Measurements from ENCODE around the gene FIBP.

FIBP gene

DNA sequence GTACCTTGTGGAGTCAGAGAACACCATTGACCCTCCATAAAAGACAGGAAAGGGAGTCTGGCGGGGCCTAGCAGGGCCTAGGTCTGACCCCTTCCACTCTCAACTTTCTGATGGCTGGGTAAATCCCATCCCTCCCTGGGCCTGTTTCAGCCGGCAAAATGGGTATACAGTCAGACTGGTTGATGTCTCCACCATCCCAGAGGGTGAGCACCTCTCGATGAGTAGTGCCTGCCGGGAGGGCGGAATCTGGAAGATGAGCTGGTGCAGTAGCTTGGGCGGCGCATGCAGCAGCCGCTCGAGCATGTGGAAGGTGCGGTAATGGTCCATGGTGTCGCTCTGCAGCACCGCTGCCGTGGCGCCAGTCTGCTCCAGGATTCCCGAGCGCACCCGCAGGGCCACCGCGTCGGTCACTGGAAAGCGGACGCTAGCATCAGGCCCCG, 528 bp downstream of the FIBP start:
- DNase-seq = no peak

DNA sequence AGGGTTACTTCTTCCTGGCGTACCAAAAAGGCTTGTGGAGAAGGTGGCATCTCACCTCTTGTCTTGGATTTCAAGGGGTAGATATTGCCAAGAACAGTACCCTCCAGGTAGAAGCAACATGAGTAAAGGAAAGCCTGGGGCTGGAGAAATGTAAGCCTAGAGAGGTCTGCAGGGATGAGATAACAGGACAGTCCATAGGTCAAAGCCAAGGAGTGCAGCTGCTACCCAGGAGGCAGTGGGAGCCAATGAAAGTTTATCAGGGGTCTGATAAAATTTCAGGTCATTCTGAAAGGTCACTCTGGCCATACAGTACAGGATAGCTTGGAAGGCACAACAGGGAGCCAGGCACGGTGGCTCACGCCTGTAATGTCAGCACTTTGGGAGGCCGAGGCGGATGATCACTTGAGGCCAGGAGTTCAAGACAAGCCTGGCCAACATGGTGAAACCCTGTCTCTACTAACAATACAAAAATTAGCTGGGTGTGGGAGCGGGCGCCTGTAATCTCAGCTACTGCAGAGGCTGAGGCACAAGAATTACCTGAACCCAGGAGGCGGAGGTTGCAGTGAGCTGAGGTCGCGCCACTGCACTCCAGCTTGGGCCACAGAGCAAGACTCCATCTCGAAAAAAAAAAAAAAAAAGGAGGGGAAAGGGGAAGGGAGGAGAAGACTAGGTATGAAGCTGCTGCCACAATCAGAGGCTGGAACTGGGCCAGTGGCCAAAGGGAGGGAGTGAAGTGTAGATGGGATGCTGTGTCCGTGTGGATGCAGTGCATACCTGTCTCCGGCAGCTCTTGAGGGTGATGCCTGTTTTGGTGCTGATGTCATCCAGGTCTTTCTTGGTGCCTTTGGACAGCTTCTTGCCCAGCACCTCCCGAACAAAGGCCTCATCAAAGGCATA, 1.2 kb downstream of the FIBP start:
- DNase-seq = no peak

DNA sequence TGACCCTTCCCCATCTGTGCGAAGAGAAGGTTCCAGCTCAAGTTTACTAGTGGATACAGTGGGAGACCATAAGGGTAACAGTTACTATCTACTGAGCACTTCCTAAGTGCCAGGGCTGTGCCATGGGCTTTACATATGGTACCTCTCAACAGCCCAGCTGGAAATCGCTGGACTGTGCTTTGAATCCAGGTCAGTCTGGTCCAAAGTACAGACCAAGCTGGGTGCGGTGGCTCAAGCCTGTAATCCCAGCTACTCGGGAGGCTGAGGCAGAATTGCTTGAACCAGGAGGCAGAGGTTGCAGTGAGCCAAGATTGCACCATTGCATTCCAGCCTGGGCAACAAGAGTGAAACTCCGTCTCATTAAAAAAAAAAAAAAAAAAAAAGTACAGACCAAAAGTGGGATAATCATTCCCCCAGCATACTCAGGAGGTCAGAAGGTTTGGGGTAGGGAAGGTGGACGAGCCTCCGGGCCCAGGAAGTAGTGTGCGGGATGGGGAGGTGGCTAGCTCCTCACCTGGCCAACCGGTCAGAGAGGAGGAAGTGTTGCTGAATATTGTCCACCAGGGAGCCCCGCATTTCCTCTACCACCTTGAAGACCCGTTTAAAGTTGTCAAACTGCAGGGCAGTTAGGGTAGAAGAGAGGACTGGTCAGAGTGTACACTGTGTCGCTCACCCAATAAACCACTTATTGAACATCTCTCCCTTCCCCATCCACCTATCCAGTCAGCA, 2.3 kb downstream of the FIBP start:
- no peak for DNase-seq

DNA sequence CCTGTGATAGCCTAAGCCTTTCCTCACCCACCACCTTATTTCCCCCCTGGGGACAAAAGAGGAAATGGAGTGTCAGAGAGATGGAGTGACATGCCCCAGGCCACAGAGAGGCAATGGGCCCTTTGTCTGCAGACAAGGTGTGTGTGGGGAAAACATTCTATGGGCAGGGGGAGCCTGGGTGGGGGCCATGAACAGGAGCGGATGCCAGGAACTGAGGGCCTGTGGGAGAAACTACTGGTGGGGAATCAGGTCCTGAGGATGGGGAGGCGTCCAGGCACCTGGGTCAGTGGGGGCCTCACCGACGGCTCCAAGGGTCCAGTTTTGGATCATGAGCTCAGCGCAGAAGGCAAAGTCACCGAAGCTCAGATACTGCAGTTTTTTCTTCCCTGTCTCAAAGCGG, 3.0 kb downstream of the FIBP start:
- DNase-seq = no peak

DNA sequence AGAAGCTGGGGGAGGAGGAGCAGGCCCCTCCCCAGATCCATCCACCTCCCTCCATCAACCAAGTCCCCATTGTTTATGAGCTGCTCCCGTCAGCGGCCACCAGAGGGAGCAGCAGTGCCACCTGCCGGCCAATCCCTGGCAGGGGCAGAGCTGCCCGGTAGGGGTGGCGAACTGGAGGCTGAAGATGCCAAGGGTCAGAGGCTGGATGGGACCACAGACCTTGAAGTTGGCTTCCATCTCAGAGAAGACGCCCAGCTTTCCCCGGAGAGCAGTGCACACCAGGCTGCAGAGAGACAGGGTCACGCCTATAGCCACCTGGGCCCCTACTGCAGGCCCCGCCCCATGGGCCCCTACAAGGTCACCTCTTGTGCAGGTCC, 3.6 kb downstream of the FIBP start:
- peak; percentile 9 to 23 for DNase-seq

DNA sequence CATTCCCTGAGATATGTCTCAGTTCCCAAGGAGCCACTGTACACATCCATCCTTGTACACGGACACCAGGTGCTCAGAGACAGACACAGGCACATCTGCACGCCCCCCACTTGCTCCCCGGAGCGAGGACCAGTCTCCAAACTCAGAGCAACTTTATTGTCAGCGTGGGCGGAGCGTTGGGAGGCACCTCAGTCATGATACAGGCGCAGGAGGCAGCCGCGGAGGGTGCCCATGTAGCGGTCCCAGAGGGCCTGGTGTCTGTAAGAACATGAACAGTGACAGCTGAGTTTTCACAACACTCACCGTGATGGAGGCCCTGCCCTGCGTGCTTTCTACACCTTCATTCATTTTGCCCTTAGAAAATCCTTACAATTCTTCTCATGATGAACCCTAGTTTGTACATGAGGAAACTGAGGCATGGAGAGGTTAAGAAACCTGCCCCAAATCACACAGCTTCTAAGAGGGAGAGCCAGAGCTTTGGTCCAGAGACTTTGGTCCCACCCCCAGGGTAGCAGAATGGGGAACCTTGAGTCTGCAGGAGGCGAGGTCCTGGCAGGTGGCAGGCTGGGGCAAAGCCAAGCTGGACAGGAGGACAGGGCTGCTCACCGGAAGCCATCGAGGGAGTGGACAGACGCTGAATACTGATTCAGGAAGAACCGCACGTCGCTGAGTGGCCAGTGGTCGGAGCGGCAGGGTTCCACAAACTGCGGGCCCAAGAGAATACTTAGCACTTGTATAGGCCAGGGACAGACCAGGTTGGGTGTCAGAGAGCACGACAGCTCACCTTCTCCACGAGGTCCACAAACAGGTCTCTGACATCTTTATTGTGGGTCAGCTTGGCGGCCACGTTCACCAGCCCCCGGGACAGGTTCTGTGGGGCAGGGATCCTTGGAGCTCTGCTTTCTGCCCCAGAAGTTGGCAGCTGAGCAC, 4.2 kb downstream of the FIBP start:
- no peak for DNase-seq

DNA sequence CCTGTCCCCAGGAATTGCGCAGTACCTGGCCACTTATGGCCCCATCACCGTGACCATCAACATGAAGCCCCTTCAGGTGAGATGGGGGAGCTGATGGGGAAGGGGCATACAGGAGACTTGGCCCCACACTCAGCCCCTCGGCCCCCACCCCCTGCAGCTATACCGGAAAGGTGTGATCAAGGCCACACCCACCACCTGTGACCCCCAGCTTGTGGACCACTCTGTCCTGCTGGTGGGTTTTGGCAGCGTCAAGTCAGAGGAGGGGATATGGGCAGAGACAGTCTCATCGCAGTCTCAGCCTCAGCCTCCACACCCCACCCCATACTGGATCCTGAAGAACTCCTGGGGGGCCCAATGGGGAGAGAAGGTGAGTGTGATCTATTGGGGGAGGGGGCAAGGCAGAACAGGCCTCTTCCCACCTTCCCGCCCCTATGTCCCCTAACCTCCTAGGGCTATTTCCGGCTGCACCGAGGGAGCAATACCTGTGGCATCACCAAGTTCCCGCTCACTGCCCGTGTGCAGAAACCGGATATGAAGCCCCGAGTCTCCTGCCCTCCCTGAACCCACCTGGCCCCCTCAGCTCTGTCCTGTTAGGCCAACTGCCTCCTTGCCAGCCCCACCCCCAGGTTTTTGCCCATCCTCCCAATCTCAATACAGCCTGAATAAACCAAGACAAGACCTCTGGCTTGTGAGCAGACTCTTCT, 5.1 kb downstream of the FIBP start:
- no peak for DNase-seq

DNA sequence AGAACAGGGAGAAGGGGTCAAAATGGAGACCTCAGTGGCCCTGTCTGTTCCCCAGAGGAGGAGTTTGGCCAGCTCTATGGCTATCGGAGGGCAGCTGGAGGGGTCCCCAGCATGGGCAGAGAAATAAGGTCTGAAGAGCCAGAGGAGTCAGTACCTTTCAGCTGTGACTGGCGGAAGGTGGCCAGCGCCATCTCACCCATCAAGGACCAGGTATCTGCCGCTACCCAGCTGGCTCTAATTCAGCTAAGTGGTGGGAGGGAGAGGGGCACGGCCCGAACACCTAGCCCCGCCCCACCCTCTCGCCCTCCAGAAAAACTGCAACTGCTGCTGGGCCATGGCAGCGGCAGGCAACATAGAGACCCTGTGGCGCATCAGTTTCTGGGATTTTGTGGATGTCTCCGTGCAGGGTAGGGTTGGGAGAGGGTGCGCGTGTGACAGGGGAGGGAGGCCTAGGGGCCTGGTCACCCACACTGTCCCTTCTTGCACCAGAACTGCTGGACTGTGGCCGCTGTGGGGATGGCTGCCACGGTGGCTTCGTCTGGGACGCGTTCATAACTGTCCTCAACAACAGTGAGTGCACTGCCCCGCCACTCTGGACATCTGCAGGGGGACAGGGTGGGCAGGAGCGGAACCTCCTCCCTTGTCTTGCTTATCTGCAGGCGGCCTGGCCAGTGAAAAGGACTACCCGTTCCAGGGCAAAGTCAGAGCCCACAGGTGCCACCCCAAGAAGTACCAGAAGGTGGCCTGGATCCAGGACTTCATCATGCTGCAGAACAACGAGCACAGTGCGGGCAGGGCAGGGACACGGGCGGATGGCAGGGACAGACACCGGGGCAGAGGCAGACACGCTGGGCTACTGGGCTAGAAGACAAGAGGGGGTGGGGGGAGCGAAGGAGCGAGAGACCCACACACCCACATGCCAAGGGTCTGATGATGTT, 5.9 kb downstream of the FIBP start:
- no peak for DNase-seq

DNA sequence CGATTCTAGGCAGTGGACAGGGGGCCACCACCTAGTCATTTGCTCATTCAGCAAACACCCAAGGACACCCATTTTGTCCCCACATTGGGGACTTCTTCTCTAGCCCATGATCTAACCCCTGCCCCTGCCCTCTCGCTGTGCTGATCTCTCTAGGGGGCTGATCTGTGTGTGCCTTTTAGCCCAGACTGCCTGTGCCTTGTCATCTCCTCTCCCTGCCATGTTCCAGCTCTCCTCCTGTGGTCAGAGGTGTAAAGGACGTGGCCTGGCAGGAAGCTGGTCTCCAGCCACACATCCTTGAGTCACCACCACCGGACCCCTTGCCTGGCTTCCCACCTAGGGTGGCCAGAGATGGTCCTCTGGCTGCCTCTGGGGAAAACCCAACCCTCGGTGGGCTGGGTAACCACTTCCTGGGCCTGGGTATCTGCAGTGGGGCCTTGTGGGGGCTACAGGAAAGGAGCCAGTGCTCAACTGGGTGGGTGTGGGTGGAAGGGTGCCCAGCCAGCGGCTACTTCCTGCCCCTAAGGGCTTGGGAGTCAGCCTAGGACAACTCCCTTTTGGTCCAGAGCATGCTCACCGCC, 7.3 kb downstream of the FIBP start:
- no peak for DNase-seq

DNA sequence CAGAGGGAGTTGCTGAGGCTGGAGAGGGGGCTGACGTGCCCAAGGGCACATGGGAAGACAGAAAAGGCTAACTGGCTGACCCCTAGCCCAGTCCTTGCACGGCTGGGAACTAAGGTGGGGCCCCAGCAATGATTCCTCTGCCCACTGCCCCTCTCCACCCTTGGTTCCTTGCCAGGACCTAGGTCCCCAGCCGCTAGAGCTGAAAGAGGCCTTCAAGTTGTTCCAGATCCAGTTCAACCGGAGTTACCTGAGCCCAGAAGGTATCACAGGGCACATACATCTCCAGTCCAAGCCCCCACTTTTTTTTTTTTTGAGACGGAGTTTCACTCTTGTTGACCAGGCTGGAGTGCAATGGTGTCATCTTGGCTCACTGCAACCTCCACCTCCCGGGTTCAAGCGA, 8.2 kb downstream of the FIBP start:
- no peak for DNase-seq

DNA sequence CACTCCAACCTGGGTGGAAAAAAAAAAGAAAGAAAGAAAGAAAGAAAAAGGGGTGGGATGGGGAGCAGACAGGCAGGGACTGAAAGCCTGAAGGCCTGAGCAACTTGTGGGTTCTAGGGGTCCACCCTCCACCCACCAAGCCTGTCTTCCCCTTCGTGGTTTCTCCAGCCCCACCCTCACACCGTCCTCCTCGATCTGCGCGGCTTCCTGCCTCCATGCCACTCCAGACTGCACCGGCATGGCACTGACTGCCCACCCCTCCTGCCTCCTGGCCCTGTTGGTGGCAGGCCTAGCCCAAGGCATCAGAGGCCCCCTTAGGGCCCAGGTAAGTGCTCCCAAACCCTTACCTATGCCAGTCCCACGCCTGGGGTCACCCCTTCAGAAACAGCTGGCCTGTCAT, 8.7 kb downstream of the FIBP start, which contains the start of gene CTSW:
TSS of gene CTSW (plus strand) at position 221 of the 400 bp plus-strand sequence. CDS start at position 239, 18 bp downstream.
- DNase-seq = no peak

DNA sequence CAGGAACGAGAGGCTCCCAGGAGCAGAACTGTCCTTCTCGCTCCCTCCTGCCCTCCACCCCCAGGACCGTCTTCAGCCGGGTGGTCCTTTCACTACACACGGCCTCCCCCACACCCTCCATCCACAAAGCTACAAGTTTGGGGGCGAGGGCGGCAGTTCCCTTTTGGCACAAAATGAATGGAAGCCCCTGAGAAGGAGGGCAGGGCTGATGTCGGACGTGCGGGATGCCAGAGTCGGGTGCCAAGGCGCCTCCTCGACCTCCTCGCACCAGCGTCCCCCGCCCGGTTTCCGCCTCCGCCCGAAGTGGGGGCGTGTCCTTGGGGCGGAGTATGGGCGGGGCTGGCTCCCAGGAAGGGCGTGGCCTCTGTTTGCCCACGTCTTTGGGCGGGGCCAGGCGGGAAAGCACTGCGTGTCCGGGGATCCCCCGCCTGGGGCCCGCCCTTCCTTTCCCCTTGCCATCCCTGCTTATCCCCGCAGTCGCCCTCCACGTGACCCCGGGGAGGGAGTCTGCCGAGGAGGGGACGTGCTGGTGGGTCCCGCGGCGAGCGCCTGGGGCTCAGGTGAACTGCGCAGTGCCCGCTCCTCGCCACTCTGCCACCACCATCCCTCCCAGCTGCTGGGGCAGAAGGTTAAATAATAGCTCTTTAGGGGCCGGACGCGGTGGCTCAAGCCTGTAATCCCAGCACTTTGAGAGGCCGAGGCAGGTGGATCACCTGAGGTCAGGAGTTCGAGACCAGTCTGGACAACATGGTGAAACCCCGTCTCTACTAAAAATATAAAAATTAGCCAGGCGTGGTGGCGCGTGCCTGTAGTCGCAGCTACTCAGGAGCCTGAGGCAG, 14.7 kb downstream of the FIBP start:
- peak; percentile 67 to 77 for DNase-seq

DNA sequence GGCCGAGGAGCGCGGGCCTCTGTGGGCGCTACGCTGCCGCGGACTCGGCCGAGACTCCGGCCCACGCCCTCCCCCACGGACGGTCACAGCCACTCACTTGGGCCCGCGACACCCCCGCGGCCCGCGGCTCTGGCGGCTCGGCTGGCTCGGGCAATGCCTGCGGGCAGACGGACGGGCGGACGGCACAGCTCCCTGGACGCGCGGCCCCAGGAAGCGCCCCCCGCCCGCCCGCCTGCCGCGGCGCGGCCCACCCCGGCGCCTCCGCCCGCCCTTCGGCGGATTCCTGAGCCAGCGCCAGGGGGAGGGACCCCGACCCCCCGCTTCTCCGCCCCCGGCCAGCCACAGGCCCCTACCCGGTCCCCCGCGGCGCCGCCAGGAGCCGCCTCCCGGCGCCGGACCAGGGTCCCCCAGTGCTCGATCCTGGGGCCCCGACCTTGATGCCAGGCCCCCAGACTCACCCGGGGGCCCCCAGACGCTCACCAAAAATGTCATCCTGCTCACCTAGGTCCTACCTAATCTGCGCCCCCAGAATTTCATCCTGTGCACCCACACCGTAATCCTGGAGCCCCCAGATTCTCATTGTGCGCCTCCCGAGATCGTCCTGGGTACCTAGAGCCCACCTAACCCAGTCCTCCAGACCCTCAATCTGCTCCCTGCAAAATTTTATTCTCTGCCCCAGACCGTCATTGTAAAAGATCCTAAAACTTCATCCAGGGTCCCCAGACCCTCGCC, 15.5 kb downstream of the FIBP start, which contains the start of gene EFEMP2:
TSS of gene EFEMP2 (minus strand) at position 215 of the 732 bp plus-strand sequence. CDS start 446 bp downstream, outside the sequence.
- no peak for DNase-seq

DNA sequence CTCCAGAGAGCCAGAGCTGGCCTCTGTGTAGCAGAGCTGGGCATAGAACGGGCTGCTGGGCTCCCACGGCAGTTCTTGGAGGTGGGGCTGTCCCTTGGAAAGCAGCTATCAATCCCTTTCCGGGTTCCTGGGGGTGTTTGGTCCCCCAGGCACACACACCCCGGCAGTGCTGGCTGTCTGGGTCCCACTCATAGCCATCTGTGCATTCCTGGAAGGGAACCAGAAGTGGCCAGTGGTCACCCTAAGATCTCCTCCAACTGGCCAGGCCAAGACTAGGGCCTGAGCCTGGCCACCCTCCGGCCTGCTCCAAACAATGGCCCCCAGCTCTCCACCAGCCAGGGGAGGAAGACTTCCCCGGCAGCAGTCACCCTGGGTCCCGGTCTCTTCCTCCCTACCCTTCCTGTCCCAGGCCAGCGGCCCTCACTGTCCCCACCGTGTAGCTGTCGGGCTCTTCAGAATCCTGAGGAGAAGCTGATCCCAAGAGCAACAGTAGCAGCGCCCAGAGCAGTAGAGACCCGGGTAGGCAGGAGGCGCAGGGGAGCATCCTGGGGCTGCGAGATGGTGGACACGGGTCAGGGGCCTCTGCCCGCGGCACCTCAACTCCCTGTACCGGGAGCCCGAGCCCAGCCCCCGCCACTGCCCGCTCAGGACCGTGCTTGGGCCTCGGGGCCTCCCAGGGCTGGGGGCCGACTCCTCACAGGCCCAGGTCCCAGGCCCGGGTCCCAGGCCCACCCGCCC, 16.3 kb downstream of the FIBP start:
- no peak for DNase-seq

DNA sequence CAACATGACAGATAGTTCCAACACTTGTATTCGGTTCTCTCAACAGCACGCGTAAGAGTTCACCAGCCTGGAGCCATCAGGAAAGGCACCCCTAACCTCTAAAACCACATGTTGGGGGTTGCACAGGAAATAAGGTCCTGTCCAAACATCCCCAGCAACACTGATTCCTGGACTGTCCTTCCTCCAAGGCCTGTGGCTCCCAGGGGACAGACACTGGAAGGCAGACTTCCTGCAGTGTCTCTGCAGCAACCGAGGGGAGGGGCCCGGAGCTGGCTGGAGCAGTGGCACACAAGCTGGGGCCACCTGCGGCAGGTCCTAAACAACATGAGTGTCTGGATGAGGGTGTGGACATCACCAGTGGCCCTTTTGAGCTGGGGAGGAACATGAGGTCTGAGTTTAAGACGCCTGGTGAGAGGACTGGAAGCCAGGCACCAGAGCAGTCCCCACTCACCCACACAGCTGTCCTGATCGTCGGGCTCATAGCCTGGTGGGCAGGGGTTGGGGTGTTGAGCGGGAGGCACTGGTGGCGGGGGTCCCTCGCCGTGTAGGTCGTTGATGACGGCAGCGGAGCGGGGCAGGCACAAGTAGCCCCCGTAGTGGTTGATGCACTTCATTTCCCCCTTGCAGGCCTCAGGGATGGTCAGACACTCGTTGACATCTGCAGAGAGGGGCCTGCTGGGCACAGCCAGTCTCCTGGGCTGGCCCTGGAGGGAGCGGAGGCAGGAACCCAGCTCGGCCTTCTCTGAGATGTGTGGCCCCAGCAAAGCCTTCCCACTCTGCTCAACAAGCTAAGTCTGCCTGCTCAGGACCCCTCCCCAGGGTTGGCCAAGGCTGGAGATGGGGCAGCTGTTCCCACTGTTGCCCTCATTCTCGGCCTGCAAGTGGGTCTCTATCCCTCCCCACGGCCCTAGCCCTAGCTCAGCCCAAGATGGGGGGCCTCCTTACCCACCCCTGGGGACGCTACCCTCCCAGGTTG, 17.3 kb downstream of the FIBP start:
- DNase-seq = peak; percentile 8 to 37

DNA sequence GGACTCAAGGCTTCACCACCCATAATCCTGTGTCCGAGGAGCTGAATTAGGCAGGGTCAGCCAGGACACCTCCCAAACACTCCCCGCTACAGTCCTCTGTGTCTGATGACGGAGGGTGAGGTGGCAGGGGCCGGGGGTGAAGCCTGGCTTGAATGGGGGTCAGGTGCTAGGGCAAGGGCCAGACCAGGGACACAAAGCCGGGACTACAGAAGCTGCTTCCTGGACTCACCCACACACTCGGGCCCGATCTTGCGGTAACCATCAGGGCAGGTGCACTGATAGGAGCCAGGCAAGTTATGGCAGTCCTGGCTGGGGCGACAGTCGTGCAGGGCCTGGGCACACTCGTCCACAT, 18.0 kb downstream of the FIBP start:
- DNase-seq = no peak
